Dermis blood vessel endothelial cell (primary cell): ENCODE measurements around the gene CCNF. TPM values are rescaled to one million over a fixed set of nuclear protein-coding genes. Genes with fewer than 3 reads are reported as not detected.
A peak's percentile ranks its signal among the peaks of the same experiment; 100 is the strongest.
"Not testable (repeated sequence)": the region's sequence is repeated elsewhere in the genome, so short reads cannot be mapped to it uniquely, and the experiment has no call there.

ENCODE experiments used
- DNase-seq: peaks from one replicate; pipeline ENCODE4 v3.0.0; 2010
- total RNA-seq: library from RNA; depleted of rRNA; stranded (reverse); fragments of >200 nt; gene quantifications from 2 replicates; pipeline ENCODE4 v1.2.3, GENCODE V29; 2014

The CCNF gene
- total RNA-seq, 1 donor from 2014 or later, result 22.3 TPM

DNA sequence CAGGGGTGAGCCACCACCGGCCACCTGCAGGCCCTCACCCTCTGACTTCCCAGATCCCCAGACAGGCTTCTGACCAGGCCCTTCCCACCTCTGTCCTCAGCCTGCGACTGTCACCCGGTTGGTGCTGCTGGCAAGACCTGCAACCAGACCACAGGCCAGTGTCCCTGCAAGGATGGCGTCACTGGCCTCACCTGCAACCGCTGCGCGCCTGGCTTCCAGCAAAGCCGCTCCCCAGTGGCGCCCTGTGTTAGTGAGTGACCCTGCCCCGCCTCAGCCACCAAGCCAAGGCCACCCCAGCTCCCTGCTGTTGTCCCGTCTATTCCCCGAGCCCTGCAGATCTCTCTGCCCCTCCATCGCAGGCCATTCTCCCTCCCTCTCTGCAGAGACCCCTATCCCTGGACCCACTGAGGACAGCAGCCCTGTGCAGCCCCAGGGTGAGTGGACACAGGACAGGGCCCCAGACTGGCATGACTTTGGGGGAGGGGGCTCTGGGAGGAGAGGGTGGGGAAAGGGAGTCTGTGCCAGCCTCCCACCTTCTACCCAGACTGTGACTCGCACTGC lies 43.7 kb downstream of the CCNF start:
- no peak for DNase-seq

DNA sequence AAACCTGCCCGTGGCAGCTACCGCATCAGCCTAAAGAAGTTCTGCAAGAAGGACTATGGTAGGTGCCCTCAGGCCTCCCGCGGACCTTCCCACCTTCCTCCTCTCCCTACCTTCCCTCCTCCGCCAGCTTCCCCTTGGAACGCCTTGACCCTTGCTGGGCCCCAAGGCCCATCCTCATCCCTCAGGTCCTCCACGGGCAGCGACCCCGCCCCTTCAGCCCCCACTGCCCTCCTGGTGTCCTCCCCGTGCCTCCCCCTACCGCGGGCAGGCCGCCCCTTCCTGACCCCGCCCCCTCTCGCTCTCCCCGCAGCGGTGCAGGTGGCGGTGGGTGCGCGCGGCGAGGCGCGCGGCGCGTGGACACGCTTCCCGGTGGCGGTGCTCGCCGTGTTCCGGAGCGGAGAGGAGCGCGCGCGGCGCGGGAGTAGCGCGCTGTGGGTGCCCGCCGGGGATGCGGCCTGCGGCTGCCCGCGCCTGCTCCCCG lies 44.2 kb downstream of the CCNF start:
- DNase-seq, result no peak

DNA sequence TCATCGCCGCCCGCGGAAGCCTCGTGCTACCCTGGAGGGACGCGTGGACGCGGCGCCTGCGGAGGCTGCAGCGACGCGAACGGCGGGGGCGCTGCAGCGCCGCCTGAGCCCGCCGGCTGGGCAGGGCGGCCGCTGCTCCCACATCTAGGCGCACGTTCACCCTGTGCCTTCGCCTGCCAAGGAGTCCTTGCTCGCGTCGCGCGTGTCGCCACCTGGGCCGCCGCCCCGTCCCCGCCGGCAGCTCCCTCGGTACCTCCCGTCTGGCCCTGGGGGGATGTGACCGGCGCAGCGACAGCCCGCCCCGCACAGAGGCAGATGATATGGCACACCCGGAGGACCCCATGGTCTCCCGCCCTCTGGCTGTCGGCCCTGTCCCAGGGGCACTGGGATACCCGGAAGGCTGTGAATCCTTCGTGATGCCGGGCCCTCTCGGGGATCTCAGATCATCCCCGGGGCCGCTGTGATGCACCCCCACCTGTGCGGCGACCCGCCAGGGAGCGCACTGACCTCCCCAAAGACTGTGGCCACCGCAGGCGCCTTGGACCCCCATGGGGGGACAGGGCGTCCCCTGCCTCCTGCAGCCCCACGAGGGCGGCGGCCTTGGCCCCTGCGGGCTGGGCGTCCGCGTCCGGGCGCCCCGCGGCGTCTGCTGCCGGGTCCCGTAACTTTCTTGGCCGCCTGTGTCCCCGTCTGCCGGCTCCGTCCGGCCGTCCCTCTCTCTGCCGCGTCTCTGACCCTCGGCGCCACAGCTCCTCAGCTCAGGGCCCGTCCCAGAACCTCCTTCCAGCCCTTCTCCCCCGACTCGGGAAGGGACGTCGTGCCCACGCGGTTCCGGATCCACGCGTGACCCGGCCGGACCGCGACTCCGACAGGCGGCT lies 45.0 kb downstream of the CCNF start:
- DNase-seq, result peak; percentile 67

GRCh38 chr16:2474877-2475412 lies 45.7 kb downstream of the CCNF start, which contains the start of gene TBC1D24:
Gene TBC1D24, plus strand, starts transcription at chr16:2475127. Its CDS starts 21,022 bp downstream, at chr16:2496149.
- DNase-seq, result peak; percentile 88

DNA sequence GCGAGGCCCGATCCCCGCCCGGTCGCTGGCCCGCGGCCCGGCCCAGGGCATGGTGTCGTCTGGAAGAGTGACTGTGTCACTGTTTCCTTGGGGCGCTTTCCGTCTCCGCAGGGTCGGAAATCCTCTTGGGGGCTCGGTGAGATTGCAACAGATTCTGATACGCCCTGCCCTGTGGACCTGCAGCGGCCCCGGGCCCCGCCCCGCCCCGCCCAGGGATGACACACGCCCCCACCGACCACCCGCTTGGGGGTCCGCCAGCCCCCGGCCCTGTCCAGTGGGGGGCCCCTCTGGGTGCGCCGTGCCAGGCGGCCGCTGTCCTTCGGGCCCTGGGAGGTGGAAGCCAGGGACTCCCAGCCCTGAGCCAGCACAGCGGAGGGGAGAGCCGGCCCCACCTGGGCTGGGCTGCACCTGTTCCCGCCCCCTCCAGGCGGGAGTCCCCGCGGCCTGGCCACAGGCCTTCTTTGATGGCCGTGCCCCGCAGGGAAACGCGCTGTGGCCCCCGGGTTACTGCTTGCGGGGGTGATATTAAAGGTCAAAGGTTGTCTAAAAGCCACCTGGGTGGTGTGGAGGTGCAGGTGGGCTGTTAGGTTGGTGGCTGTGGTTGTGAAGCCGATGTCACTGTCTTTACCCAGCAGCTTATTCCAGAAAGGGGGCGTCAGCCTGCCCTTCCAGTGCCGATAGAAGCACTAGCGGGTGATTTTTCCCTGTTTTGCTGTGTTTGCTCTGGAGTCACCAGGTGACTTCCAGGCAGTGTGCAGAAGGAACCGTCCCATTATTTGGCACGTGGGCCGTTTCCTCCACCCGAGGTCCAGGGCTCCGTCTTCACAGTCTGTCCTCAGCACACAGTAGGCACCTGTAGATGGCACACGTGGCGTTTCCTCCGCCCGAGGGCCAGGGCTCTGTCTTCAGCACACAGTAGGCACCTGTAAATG lies 46.4 kb downstream of the CCNF start:
- DNase-seq, result peak; percentile 13

DNA sequence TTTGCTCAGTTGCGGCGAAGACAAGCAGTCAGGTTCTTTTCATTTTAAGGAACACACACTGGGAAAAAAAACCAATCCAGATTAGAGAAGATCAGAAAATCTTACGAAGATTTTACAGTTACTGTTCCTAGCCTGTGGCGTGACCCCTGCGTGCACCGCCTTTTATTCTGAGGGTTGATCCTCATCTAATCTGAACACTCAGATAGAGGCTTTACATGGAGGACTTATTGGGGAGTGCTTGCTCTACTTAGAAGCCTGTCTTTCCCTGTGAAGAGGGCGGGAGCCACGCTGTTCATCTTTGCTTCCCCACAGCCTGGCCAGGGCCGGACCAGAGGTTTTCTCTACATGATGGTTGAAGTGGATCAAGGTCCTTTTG lies 47.1 kb downstream of the CCNF start:
- DNase-seq, result no peak

DNA sequence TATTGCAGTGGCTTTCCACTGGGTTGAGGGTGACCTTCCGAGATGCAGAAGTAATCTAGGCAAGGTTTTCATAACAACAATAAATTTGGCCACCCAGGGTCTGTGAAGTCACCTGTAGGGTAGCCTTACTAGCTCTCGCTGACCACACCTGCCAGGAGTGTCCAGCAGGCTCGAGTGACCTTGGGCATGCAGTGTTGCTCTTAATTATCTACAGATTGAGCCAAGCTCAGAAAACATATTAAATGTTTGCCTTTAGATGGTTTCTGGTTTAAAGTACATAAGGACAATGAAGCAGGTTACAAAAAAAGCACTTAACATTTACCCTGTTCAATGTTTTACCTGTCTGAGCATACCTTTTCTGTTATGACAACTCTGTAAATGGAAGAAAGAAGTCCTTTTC lies 47.5 kb downstream of the CCNF start:
- DNase-seq, result no peak

GRCh38 chr16:2477327-2477726 lies 48.1 kb downstream of the CCNF start:
- DNase-seq, result no peak

DNA sequence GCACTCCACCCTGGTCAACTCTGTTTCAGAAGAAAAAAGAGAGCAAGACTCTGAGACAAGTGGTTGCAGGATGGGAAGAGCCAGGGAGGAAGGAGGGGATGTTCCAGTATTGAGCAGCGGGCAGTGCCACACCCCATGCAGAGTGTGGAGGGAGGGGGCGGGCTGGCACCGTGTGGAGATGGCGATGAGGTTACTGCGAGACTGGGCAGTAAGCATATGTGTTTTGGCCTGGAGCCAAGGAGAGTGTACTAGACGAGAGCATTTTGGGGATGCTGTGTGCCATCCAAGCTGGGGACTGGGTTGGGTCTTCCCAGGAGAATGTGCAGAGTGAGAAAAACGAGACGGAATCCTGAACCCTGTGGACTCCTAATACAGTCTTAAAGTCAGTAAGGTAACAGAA lies 49.0 kb downstream of the CCNF start:
- no peak for DNase-seq

GRCh38 chr16:2479996-2480395 lies 50.7 kb downstream of the CCNF start:
- DNase-seq, result not testable (repeated sequence)

- no peak for DNase-seq
These were observed 51.7 kb downstream of the CCNF start for GRCh38 chr16:2480948-2481347.

- no peak for DNase-seq
These were observed 52.4 kb downstream of the CCNF start for GRCh38 chr16:2481676-2482075.

GRCh38 chr16:2482249-2482648 lies 53.0 kb downstream of the CCNF start:
- DNase-seq, result no peak

- no peak for DNase-seq
These were observed 53.7 kb downstream of the CCNF start for GRCh38 chr16:2482708-2483534.

DNA sequence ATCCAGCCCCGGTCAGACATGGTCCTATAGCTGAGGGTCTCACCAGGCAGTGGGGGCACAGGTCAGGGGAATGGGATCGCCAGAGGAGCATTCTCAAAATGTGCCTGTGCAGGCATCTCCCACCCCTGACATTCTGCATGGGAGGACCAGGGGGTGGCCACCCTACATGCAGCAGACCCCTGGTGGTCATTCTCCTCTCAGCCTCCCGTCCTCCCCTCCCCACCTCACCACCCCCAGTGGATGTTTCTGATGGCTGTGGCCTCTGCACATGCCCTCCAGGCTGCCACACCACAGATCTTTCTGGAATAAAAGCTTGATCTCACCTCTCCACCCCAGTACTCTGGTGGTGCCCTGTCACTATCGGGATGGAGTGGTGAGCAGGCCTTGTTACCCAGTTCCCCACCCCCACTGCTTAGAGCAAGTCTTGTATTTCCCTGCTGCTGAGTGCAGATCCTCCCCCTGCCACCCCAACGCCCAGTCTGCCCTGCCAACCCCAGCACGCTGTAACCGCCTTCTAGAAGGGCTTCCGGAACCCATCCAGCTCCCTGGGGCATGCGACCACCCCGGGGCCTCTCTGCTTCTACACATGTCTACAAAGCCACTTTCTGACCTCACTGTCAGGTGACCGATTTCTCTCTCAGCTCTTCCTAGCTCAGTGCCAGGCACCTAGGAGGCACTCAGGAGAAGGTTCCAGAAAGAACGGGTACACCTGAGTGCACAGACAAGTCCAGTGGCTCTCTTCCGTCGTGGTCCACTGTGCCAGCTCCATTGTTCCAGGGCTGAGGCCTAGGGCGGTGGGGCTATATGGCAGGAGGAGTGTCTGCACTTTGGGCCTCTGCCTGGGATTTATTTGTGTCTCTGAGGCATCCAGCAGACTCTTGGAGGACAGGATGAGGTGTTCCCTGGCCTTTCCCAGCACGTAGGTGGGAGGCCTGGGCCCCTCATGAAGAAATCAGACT lies 55.0 kb downstream of the CCNF start:
- DNase-seq, result no peak

- no peak for DNase-seq
These were observed 55.8 kb downstream of the CCNF start for GRCh38 chr16:2484898-2485508.

DNA sequence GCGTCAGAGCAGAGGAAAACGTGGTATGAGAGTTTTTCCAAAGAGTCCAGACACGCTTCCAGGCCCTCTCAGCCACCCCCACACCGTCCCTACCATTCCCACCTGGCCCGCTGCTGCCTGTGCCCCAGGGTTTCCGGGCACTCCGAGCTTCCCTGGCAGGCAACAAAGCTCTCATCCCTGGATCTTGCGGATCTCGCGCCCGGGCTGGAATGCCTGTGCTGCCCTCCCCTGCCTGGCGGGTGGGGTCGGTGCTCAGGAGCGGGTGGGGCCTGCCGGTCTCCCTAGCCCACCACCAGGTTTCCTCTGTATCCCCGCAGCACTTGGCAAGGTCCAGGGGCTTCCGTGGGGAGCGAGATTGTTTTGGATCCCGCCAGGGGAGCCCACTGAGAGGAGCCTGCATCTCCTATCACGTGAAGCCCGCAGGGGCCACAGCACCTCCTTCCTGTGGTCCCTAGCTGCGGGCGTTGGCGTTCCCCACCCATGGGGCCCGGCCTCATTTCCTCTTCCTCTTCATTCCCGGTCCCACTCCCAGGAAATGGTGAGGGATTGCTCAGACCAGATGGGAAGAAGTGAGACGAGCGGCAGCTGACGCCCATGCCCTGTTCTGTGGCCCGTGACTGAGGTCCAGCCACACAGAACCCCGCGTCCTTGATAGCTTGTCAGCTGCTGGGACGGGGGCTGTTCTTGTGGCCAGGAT lies 56.7 kb downstream of the CCNF start:
- no peak for DNase-seq

GRCh38 chr16:2486645-2487516 lies 57.6 kb downstream of the CCNF start:
- peak; percentile 27 for DNase-seq

DNA sequence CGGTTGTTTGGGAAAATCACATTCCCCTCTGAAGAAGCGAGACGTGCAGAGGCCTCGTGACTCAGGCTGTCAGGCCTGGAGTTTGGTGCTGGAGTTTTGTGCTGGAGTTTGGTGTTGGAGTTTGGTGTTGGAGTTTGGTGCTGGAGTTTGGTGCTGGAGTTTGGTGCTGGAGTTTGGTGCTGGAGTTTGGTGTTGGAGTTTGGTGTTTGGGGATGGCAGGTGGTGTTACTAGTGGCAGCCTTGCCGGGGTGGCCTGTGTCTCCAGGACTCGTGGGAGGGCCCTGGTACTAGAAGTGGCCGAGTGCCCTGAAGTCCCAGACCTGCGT lies 58.2 kb downstream of the CCNF start:
- no peak for DNase-seq
